Body of pancreas (tissue), 4 donors: ENCODE data around the gene ALDH1L2.

Experiments used
- CTCF ChIP-seq, 7 experiments: fragments of 450-650 bp in 4 of 7; fragments of 200-600 bp in 3 of 7; sonication (generic) in 3 of 7; IDR thresholded peaks; one replicate each; pipeline ENCODE4 v1.5.1; 2016 to 2019; ENCODE audit warnings: antibody characterized with exemption in 7 of 7
- POLR2A ChIP-seq, 3 donors: fragments of 450-650 bp; IDR thresholded peaks; one replicate each; pipeline ENCODE4 v1.6.1; 2016; ENCODE audit warnings: antibody characterized with exemption in 3 of 3, mild to moderate bottlenecking in 2 of 3

DNA sequence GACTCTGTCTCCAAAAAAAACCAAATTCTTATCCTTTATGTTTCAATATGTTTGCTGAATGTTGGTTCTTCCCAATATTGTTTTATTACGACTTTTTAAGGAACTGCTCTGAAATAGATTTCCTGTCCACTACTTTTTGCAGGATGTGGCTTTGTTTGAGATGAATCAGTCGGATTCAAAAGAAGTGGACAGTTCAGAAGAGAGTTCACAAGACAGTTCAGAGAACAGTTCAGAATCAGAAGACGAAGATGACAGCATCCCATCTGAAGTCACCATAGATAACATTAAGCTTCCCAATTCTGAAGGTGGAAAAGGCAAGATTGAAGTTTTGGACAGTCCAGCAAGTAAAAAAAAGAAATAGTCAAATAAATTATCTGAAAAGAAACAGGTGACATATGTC, 89.9 kb downstream of the ALDH1L2 start:
- no peak for TF ChIP-seq CTCF (IDR thresholded peaks at IDR 0.05)
- no peak for TF ChIP-seq POLR2A (IDR thresholded peaks at IDR 0.05)
